ENCODE data around the gene ALDH8A1. TPM values are rescaled to one million over a fixed set of nuclear protein-coding genes. Genes with fewer than 3 reads are reported as not detected.

Gene ALDH8A1
- total RNA-seq, 2 experiments from 2014 or later, result not detected

DNA sequence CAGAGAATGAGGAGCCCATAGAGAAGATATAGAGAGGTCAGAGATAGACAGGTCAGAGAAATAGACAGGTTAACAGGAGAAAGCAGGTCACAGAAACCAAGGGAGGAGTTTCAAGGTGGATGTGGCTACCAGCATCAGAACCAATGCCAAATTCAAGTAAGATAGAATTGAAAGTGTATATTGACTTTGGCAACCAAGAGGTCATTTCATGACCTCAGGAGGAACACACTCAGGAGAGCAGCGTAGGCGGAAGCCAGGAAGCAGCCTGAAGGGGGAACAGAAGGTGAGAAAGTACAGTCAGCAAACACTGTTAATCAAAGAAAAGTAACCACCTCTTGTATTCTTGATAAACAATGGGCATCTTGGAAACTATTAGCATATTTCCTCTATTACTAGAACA is 33.9 kb upstream of the ALDH8A1 start:
- Histone ChIP-seq H3K4me3 (ENCODE audit: low read depth, low read length, poor library complexity, severe bottlenecking) (no peak overlapping the region), H3K79me2 (ENCODE audit: insufficient read depth, low read depth, low read length) (no peaks in the 10 kb centered on the region), H3K27ac (ENCODE audit: low read depth, low read length, poor library complexity, severe bottlenecking) (no peak overlapping the region), H4K20me1 (ENCODE audit: insufficient read depth, low read length) (no peaks in the 10 kb centered on the region), H3K4me2 (ENCODE audit: low read length) (no peak overlapping the region), H3K4me1 (ENCODE audit: insufficient read depth, low read length, poor library complexity, severe bottlenecking) (no peaks in the 10 kb centered on the region), H3K36me3 (ENCODE audit: insufficient read depth, low read length) (peaks cover 74% of the 10 kb centered on the region), H3K9me3 (ENCODE audit: low read length) (no peaks in the 10 kb centered on the region), H3K9me2 (ENCODE audit: insufficient read depth, low read length) (no peaks in the 10 kb centered on the region), H2AFZ (ENCODE audit: low read length) (no peak overlapping the region)
- intact Hi-C loops (cut with micrococcal nuclease; ENCODE audit: unreplicated experiment), result no loop called here
- BruUV-seq (replicated peaks), result no TSS peak
- CTCF ChIA-PET (ENCODE audit: unreplicated experiment), result no interaction called here
- TF ChIP-seq CTCF (conservative IDR thresholded peaks at IDR 0.05; ENCODE audit: low read length) (no peak), EZH2phosphoT487 (IDR thresholded peaks at IDR 0.05; ENCODE audit: borderline replicate concordance, low read depth, low read length) (no peak)
- POLR2A ChIA-PET, result no interaction called here
- no peak for DNase-seq (ENCODE audit: low spot score)

DNA sequence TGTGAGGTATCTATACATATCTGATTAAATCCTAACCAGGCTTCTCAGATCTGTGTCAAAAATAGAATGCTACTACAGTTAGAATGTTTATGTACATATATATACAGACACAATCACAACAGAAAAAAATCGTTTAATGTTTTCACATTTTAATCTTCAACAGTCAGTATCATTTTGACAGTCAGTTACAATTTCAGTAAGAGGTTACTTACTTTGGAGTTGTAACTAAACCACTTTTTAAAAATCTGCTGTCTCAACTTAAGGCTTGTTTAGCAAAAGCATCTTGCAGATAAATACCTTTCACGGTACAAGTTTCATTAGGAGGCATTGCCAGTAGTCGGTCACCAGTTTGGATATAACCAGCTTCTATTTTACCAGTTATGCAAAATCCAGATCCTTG is 32.3 kb upstream of the ALDH8A1 start:
- no peaks in the 10 kb centered on the region for H3K4me1 ChIP-seq (ENCODE audit: insufficient read depth, low read length, poor library complexity, severe bottlenecking)
- ChIA-PET CTCF (ENCODE audit: unreplicated experiment) (no interaction called here), POLR2A (interaction anchor here (0.6 to 2.3 kb wide), 2 partner anchors 11 to 12 kb away, joined by 3 to 8 read pairs; no protein-coding TSS in a partner anchor)
- no peaks in the 10 kb centered on the region for H4K20me1 ChIP-seq (ENCODE audit: insufficient read depth, low read length)
- DNase-seq (ENCODE audit: low spot score), result no peak
- no peaks in the 10 kb centered on the region for H3K9me2 ChIP-seq (ENCODE audit: insufficient read depth, low read length)
- H2AFZ ChIP-seq (ENCODE audit: low read length), result no peak overlapping the region
- TF ChIP-seq CTCF (conservative IDR thresholded peaks at IDR 0.05; ENCODE audit: low read length) (no peak), EZH2phosphoT487 (IDR thresholded peaks at IDR 0.05; ENCODE audit: borderline replicate concordance, low read depth, low read length) (no peak)
- H3K36me3 ChIP-seq (ENCODE audit: insufficient read depth, low read length), result peaks cover 75% of the 10 kb centered on the region
- H3K27ac ChIP-seq (ENCODE audit: low read depth, low read length, poor library complexity, severe bottlenecking), result no peak overlapping the region
- H3K4me3 ChIP-seq (ENCODE audit: low read depth, low read length, poor library complexity, severe bottlenecking), result no peak overlapping the region
- H3K79me2 ChIP-seq (ENCODE audit: insufficient read depth, low read depth, low read length), result no peaks in the 10 kb centered on the region
- no TSS peak for BruUV-seq (replicated peaks)
- intact Hi-C loops (cut with micrococcal nuclease; ENCODE audit: unreplicated experiment), result no loop called here
- H3K4me2 ChIP-seq (ENCODE audit: low read length), result no peak overlapping the region
- no peaks in the 10 kb centered on the region for H3K9me3 ChIP-seq (ENCODE audit: low read length)

GRCh38 chr6:134980846-134981245 is 30.9 kb upstream of the ALDH8A1 start:
- Histone ChIP-seq H3K4me3 (ENCODE audit: low read depth, low read length, poor library complexity, severe bottlenecking) (no peak overlapping the region), H3K4me1 (ENCODE audit: insufficient read depth, low read length, poor library complexity, severe bottlenecking) (no peaks in the 10 kb centered on the region), H3K79me2 (ENCODE audit: insufficient read depth, low read depth, low read length) (no peaks in the 10 kb centered on the region), H3K27ac (ENCODE audit: low read depth, low read length, poor library complexity, severe bottlenecking) (no peak overlapping the region), H3K36me3 (ENCODE audit: insufficient read depth, low read length) (peaks cover 83% of the 10 kb centered on the region), H3K9me2 (ENCODE audit: insufficient read depth, low read length) (no peaks in the 10 kb centered on the region), H2AFZ (ENCODE audit: low read length) (no peak overlapping the region), H4K20me1 (ENCODE audit: insufficient read depth, low read length) (no peaks in the 10 kb centered on the region), H3K9me3 (ENCODE audit: low read length) (no peaks in the 10 kb centered on the region), H3K4me2 (ENCODE audit: low read length) (no peak overlapping the region)
- intact Hi-C loops (cut with micrococcal nuclease; ENCODE audit: unreplicated experiment), result no loop called here
- BruUV-seq (replicated peaks), result no TSS peak
- no peak for DNase-seq (ENCODE audit: low spot score)
- TF ChIP-seq CTCF (conservative IDR thresholded peaks at IDR 0.05; ENCODE audit: low read length) (no peak), EZH2phosphoT487 (IDR thresholded peaks at IDR 0.05; ENCODE audit: borderline replicate concordance, low read depth, low read length) (no peak)
- POLR2A ChIA-PET, result interaction anchor here (0.6 to 2.3 kb wide), 6 partner anchors 8 to 78 kb away, joined by 3 to 8 read pairs (median 4); no protein-coding TSS in a partner anchor
- CTCF ChIA-PET (ENCODE audit: unreplicated experiment), result no interaction called here

Data from OCI-LY7 (cell line).